GM18499 (cell line): ENCODE measurements around the gene CHRM5.
"Not testable (repeated sequence)": the region's sequence is repeated elsewhere in the genome, so short reads cannot be mapped to it uniquely, and the experiment has no call there.

Source experiments
- ATAC-seq: cut with Tn5 transposase; IDR thresholded peaks from one replicate; pipeline ENCODE4 v1.9.1; 2021; ENCODE audit warnings: moderate number of reproducible peaks; ENCODE audit not compliant: insufficient read depth, unreplicated experiment

CHRM5 gene

DNA sequence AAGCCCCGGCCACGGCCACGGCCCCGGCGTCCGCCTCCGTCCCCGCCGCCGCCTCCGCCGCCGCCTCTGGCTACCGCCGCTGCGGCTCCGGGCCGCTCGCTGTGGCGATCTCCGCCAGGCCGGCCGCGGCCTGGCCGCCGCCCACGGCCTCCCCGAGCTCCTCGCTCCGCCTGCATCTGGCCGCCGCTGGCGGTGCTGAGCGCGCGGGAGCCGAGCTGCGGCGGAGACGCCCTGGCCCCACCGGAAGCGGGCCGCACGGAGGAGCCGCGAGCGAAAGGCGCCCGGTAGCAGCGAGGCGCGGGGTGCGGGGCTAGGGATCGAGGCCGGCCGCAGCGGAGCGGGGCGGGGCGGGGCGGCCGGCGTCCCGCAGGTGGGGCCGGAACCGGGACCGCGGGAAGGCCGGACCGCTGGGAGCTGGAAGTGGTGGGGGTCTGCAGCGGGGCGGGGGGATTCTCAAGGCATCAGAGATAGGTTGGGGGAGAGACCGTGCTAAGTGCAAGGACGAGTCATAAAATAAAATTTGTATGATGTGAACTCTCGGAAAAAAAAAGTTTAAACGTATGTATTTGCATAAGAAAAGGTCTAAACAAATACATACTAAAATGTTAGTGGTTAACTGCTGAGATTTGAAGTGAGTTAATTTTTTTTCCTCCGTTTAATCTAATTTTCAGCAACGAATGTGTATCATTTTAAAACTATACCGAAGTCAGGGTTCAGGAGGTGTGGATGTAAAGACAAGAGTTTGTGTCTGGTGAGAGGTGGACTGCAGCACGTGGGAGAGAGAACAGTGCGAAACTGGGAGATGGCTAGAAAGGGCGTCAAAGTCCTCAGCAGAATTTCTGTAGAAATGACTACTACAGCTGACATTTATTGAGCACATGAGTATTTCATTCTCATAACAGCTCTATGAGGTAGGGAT is 70.8 kb downstream of the CHRM5 start, which contains the start of gene AVEN:
Gene AVEN (minus strand): TSS at position 334 of the 919 bp plus-strand sequence. CDS start 158 bp downstream, at position 176.
- no peak for ATAC-seq

DNA sequence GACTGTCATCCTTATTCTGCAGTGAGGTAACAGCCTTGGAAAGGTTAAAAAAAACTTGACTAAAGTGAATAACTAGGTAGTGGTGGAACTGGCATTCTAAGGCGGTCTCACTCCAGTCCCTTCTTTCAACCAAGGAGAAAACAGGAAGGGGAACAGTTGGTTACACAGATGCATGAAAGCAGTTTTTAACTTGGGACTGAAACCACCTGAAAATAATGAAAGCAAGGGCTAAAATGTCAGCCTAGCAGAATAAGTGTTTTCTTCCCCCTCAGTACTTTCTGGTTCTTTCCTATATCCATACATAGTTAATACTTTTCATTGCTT is 71.5 kb downstream of the CHRM5 start:
- no peak for ATAC-seq

- ATAC-seq: no peak
These were observed 75.1 kb downstream of the CHRM5 start for GRCh38 chr15:34043391-34043790.

GRCh38 chr15:34043813-34044212 is 75.5 kb downstream of the CHRM5 start:
- no peak for ATAC-seq

DNA sequence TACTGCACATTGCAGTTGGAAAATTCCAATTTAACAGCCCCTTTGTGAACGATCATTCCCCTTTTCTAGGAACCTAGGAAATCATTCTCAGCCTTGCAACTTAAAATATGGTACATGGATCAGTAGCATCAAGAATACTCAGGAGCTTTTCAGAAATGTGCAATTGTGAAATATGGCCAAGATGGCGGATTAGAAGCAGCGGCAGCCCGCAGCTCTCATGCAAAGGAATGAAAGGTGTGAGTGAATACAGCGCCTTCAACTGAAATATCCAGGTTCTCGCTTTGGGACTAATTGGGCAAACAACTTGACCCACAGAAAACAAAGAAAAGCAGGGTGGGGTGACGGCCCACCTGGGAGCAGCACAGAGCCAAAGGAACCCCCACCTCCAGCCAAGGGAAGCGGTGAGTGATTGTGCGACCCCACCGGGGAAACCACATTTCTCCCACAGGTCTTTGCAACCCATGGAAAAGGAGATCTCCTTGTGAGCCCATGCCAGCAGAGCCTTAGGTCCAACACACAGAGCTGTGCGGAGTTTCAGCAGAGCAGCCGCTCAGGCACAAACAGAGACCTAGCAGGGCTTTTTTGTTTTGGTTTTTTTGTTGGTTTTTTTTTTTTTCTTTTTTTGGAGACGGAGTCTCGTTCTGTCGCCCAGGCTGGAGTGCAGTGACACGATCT is 78.3 kb downstream of the CHRM5 start:
- ATAC-seq: no peak

GRCh38 chr15:34047893-34048775 is 79.8 kb downstream of the CHRM5 start:
- no peak for ATAC-seq

GRCh38 chr15:34049112-34049511 is 80.8 kb downstream of the CHRM5 start:
- no peak for ATAC-seq

DNA sequence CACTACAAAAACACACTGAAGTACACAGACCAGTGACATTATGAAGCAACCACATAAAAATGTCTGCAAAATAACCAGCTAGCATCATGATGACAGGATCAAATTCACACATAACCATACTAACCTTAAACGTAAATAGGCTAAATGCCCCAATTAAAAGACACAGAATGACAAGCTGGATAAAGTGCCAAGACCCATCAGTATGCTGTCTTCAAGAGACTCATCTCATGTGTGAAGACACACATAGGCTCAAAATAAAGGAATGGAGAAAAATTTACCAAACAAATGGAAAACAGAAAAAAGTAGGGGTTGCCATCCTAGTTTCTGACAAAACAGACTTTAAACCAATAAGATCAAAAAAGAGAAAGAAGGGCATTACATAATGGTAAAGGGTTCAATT is 82.1 kb downstream of the CHRM5 start:
- ATAC-seq: not testable (repeated sequence)

GRCh38 chr15:34054081-34054707 is 85.9 kb downstream of the CHRM5 start:
- no peak for ATAC-seq

DNA sequence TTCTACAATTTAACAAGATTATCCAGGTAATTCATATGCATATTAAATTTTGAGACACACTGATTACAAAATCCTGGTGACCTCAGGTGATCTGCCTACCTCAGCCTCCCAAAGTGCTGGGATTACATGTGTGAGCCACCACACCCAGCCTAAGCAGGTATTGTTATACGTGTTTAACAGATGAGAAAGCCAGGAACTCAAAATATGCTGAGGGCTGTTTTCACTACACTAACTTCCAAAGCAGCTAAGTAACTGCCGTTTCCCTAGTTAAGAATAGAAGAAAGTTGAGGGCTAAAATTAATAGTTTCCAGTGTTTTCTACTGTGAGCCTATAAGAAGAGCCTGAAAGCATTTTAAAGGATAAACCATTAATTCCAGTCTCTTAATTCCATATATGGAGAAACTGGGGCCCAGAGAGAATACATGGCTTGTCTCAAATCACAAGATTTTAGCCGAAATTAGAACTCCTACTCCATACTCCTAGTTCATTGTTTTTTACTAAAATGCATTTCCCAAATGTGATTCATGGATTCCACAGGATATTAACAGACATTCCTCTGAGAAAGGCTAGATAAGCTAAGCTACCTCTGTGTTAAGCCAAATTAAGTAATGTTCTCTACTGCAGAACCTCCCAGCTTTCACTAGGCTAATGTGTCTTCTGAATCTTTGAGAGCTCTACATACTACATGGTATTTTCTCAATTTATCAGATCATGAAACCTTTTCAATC is 87.7 kb downstream of the CHRM5 start:
- ATAC-seq: no peak

GRCh38 chr15:34056911-34057310 is 88.6 kb downstream of the CHRM5 start:
- ATAC-seq: no peak

DNA sequence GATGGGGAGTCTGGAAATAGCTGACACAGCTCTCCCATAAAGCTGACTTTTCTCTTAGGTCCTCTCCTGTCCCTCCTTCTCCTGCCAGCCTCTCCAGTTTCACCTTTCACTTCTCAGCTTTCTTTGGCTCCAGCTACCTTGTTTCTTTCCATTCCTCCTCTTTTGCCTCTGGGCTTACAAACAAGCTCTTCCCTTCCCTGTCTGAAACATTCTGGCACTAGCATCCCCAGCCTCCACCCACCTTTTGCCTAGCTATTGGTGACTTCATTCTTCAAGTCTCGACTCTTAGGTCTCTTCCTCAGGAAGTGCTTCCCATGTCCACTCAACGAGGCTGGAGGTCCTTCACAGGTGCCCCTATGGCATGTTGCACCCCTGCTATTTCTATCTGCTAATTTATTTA is 91.2 kb downstream of the CHRM5 start:
- ATAC-seq: no peak

DNA sequence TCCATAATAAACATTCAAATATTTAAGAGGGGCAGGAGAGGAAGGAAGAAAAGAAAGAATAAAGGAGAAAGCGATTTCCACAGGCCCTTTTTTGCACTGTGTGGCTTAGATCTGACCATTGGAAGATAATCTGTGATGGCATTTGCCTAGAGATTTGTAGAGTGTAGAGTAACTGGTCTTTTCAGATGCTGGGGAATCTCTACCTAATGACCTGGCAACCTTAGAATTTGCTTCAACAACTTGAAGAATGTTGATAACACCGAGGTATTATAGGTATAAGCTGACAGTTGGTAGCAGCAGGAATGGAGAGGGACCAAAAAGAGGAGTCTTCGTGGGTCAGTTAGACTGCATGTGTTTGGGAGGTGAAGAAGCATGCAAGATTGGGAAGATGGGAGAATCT is 91.6 kb downstream of the CHRM5 start:
- no peak for ATAC-seq

- no peak for ATAC-seq
These were observed 96.1 kb downstream of the CHRM5 start for GRCh38 chr15:34064438-34064837.

- ATAC-seq: no peak
These were observed 97.0 kb downstream of the CHRM5 start for GRCh38 chr15:34065261-34065660.

- no peak for ATAC-seq
These were observed 97.6 kb downstream of the CHRM5 start for GRCh38 chr15:34065941-34066340.

GRCh38 chr15:34070003-34070402 is 101.7 kb downstream of the CHRM5 start:
- ATAC-seq: no peak

DNA sequence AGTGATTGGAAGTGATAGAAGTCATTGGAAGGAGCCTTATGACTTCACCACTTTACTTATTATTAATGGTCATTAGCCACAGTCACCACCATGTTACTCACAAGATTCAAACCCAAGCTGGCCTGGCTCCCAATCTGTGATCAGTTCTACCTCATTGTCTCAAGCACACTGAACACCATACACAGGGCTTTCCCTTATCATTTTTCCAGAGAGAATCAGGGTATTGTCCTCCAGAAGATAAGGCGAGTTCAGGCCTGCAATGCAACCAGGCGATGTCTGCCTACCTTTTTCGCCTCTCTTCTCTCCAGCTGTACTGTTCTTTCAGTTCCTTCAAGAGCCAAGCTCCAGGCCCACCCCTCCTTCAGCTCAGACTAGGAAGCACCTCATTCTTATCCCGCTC is 108.5 kb downstream of the CHRM5 start:
- no peak for ATAC-seq

DNA sequence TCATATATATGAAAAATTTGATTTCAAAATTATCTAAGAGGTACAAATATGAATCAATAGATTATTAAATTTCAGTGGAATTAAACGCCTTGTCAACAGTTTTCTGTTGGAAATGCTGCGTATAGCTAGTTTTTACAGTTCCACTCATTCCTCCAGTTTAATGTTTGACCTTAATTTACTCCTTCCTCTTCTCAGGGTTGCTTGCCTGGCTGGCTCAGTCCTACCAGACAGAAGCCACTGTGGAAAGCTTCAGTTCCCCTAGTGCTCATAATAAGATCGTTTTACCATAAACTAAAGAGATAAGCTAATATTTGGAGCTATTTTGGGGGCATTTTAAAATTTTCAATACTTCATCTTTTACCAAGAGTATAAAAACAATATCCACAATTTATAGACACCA is 110.6 kb downstream of the CHRM5 start:
- no peak for ATAC-seq

DNA sequence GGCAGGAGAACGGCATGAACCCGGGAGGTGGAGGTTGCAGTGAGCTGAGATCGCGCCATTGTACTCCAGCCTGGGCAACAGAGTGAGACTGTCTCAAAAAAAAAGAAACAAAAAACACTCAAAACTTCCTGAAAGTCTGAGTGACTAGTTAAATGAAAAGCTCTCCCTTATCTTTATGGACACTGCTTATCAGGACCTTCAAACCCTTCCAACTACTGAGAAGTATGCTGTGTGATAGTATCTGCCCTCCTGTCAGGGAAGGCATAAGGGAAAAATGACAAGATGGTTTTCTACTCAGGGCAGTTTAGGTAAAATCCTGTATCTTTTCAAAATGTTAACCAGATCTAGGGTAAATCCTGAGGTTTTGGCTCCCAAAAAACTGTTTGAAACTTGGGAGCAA is 111.6 kb downstream of the CHRM5 start:
- ATAC-seq: no peak
